ENCODE results near the gene BAZ2B. TPM values are rescaled to one million over a fixed set of nuclear protein-coding genes. Genes with fewer than 3 reads are reported as not detected.

The BAZ2B gene
- total and polyA plus RNA-seq, 12 donors, result 18.9 to 137 (median 68.0) TPM

- Histone ChIP-seq H3K9me3 (replicated peaks in 1 of 3) (no peaks in the 10 kb centered on the region), H3K36me3 (replicated peaks in 1 of 2) (no peaks in the 10 kb centered on the region), H3K4me3 (no peak overlapping the region), H3K27ac (no peak overlapping the region), H3K4me1 (replicated peaks in 1 of 2) (no peaks in the 10 kb centered on the region), H3K27me3 (no peaks in the 10 kb centered on the region)
- intact Hi-C loops (cut with DNase I), result no loop called here
- no peak for DNase-seq
- 93 to 100% (median 97%) methylated on average over 2 of the region's 2 CpGs for WGBS, 4 donors
- no peak for TF ChIP-seq POLR2A (IDR thresholded peaks at IDR 0.05)
- TF ChIP-seq CTCF (IDR thresholded peaks at IDR 0.05), result no peak
Measured at GRCh38 chr2:159279700-159280099, 336.6 kb downstream of the BAZ2B start.

GRCh38 chr2:159275111-159275510, 341.2 kb downstream of the BAZ2B start:
- Histone ChIP-seq H3K4me1 (replicated peaks in 1 of 2) (no peaks in the 10 kb centered on the region), H3K4me3 (no peak overlapping the region), H3K27me3 (no peaks in the 10 kb centered on the region), H3K27ac (no peak overlapping the region), H3K36me3 (replicated peaks in 1 of 2) (no peaks in the 10 kb centered on the region), H3K9me3 (replicated peaks in 1 of 3) (no peaks in the 10 kb centered on the region)
- TF ChIP-seq CTCF (IDR thresholded peaks at IDR 0.05), result no peak
- WGBS, 4 donors, result 94 to 100% (median 96%) methylated on average over 1 of the region's 1 CpG
- intact Hi-C loops (cut with DNase I), result no loop called here
- no peak for DNase-seq

GRCh38 chr2:159272156-159272555, 344.2 kb downstream of the BAZ2B start:
- DNase-seq, result no peak
- Histone ChIP-seq H3K36me3 (replicated peaks in 1 of 2) (no peaks in the 10 kb centered on the region), H3K27ac (no peak overlapping the region), H3K9me3 (replicated peaks in 1 of 3) (no peaks in the 10 kb centered on the region), H3K4me3 (no peak overlapping the region), H3K27me3 (no peaks in the 10 kb centered on the region), H3K4me1 (replicated peaks in 1 of 2) (peaks cover 4 to 13% of the 10 kb centered on the region in 2 donors)
- intact Hi-C loops (cut with DNase I), result no loop called here
- WGBS, 4 donors, result 83 to 91% (median 89%) methylated on average over 5 of the region's 5 CpGs
- TF ChIP-seq POLR2A (IDR thresholded peaks at IDR 0.05) (no peak), CTCF (IDR thresholded peaks at IDR 0.05) (no peak)

- no peak overlapping the region for H3K4me3 ChIP-seq
- no peaks in the 10 kb centered on the region for H3K9me3 ChIP-seq (replicated peaks in 1 of 3)
- intact Hi-C loops (cut with DNase I), result no loop called here
- no peaks in the 10 kb centered on the region for H3K36me3 ChIP-seq (replicated peaks in 1 of 2)
- no peaks in the 10 kb centered on the region for H3K27me3 ChIP-seq
- peaks cover 4 to 13% of the 10 kb centered on the region in 2 donors for H3K4me1 ChIP-seq (replicated peaks in 1 of 2)
- no peak for DNase-seq
- 92 to 99% (median 97%) methylated on average over 4 of the region's 4 CpGs for WGBS, 4 donors
- no peak overlapping the region for H3K27ac ChIP-seq
- TF ChIP-seq POLR2A (IDR thresholded peaks at IDR 0.05) (no peak), CTCF (IDR thresholded peaks at IDR 0.05) (no peak)
Measured at GRCh38 chr2:159270744-159271379, 345.5 kb downstream of the BAZ2B start.

Small RNA genes lying within 50 kb of the gene (small RNA-seq; reads per million reads assigned to genes)
- gene RF00019, result 0 reads per million in 2 donors

Other genes with a start within 250 kb of the BAZ2B start
- gene MARCHF7, start 96.0 kb upstream of the BAZ2B start, total RNA-seq, result 100 to 1,000 TPM in 1 of 9 donors, 10 to 100 TPM in 8; 53.1 to 105 (median 65.9) TPM
- gene MARCHF7, start 96.0 kb upstream of the BAZ2B start, polyA plus RNA-seq, result 100 to 1,000 TPM in 1 of 3 donors, 10 to 100 TPM in 2; 15.6 to 109 (median 19.3) TPM
- gene CD302, start 181.7 kb upstream of the BAZ2B start, total RNA-seq, result 100 to 1,000 TPM in 1 of 9 donors, 10 to 100 TPM in 7, 1 to 10 TPM in 1; 7.4 to 118 (median 38.3) TPM
- 10 to 100 TPM; 18.5 to 44.1 (median 20.5) TPM for gene CD302, start 181.7 kb upstream of the BAZ2B start, polyA plus RNA-seq

Measured in adrenal gland (tissue), 12 donors.